Caco-2 (cell line): ENCODE data around the gene KCNMB3. TPM values are rescaled to one million over a fixed set of nuclear protein-coding genes. Genes with fewer than 3 reads are reported as not detected.
"Not testable (repeated sequence)": the region's sequence is repeated elsewhere in the genome, so short reads cannot be mapped to it uniquely, and the experiment has no call there.

Experiments used
- BruUV-seq: library from RNA; stranded (reverse); fragments of 400-500 nt; replicated peaks from 2 replicates; lab custom pipeline; 2021; lab: Mats Ljungman, UMichigan
- CTCF ChIA-PET: fragments of 300-600 bp; sonication (Branson Sonifier 250); formaldehyde crosslinking; loops from one replicate; lab custom pipeline; 2022; ENCODE audit warnings: antibody characterized with exemption; lab: Charles Lee
- POLR2A ChIA-PET: fragments of 300-600 bp; sonication (Branson Sonifier 250); formaldehyde crosslinking; loops from one replicate; lab custom pipeline; 2022; ENCODE audit warnings: antibody characterized with exemption; lab: Charles Lee
- DNase-seq, 2 experiments: peaks; one replicate each; pipeline versions ENCODE4 v3.0.0 to v3.0.0-alpha.2; 2020 to 2022
- H3K27me3 ChIP-seq: replicated peaks from 2 replicates; pipeline ENCODE4 v1.6.0; 2011; ENCODE audit warnings: low read length; ENCODE audit not compliant: control insufficient read depth, insufficient read depth
- H3K36me3 ChIP-seq: 2 replicates; pipeline ENCODE4 v1.5.1; 2011; ENCODE audit warnings: low read length; ENCODE audit not compliant: control insufficient read depth, insufficient read depth
- H3K4me1 ChIP-seq: fragments of 250-450 bp; sonication (Bioruptor Pico); 2 replicates; pipeline ENCODE4 v1.5.1; 2020; ENCODE audit warnings: mild to moderate bottlenecking
- H3K4me3 ChIP-seq: 2 replicates; pipeline ENCODE4 v1.5.1; 2011; ENCODE audit warnings: low read depth, mild to moderate bottlenecking, control low read depth, low read length
- H3K9me3 ChIP-seq: fragments of 250-450 bp; sonication (Bioruptor Pico); 2 replicates; pipeline ENCODE4 v1.5.1; 2020; ENCODE audit warnings: mild to moderate bottlenecking, moderate library complexity
- H3K27ac Mint-ChIP-seq: one replicate; pipeline ENCODE4 v1.8.0; 2022; ENCODE audit warnings: mixed read lengths; ENCODE audit not compliant: unreplicated experiment
- H3K27me3 Mint-ChIP-seq: one replicate; pipeline ENCODE4 v1.8.0; 2022; ENCODE audit warnings: mixed read lengths; ENCODE audit not compliant: insufficient read depth, unreplicated experiment
- H3K36me3 Mint-ChIP-seq: one replicate; pipeline ENCODE4 v1.8.0; 2022; ENCODE audit warnings: mild to moderate bottlenecking, mixed read lengths; ENCODE audit not compliant: insufficient read depth, unreplicated experiment
- H3K4me1 Mint-ChIP-seq: one replicate; pipeline ENCODE4 v1.8.0; 2022; ENCODE audit warnings: low read depth, mixed read lengths; ENCODE audit not compliant: unreplicated experiment
- H3K4me3 Mint-ChIP-seq: one replicate; pipeline ENCODE4 v1.8.0; 2022; ENCODE audit warnings: mild to moderate bottlenecking, moderate library complexity, mixed read lengths; ENCODE audit not compliant: unreplicated experiment
- H3K9me3 Mint-ChIP-seq: one replicate; pipeline ENCODE4 v1.8.0; 2022; ENCODE audit warnings: mixed read lengths; ENCODE audit not compliant: unreplicated experiment
- CTCF ChIP-seq, 2 experiments: fragments of 200-600 bp in 1 of 2; IDR thresholded peaks; 1 replicate in 1 of 2; 2 replicates in 1 of 2; pipeline versions ENCODE4 v1.5.1 to v1.8.0; 2011 to 2022; ENCODE audit warnings: antibody characterized with exemption in 1 of 2, control low read depth in 1 of 2, inconsistent platforms in 1 of 2, low read depth in 1 of 2, low read length in 1 of 2, mild to moderate bottlenecking in 1 of 2, moderate library complexity in 1 of 2; ENCODE audit not compliant: insufficient read depth in 1 of 2, severe bottlenecking in 1 of 2, unreplicated experiment in 1 of 2
- intact Hi-C: fragments of 100-400 bp; cut with micrococcal nuclease; formaldehyde crosslinking; loops from one replicate; pipeline ENCODE4 v1.10.0; 2022; ENCODE audit not compliant: unreplicated experiment
- total RNA-seq: library from RNA; stranded (reverse); gene quantifications from 2 replicates; pipeline ENCODE4 v1.2.3, GENCODE V29; 2022

Gene KCNMB3
- total RNA-seq, 1 experiment from 2014 or later = 6.9 TPM

- no peak for DNase-seq
Observed at GRCh38 chr3:179264449-179264848, 13.5 kb upstream of the KCNMB3 start.

DNA sequence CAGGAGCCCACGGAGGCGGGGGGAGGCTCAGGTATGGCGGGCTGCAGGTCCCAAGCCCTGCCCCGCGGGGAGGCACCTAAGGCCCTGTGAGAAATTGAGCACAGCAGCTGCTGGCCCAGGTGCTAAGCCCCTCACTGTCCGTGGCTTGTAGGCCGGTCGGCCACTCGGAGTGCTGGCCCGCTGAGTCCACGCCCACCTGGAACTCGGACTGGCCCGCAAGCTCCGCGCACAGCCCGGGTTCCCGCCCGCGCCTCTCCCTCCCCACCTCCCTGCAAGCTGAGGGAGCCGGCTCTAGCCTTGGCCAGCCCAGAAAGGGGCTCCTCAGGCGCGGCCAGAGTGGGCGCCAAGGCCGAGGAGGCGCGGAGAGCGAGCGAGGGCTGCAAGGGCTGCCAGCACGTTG, 12.2 kb upstream of the KCNMB3 start:
- Mint-ChIP-seq H3K36me3 (peaks cover 10% of the 10 kb centered on the region), H3K27ac (no peak overlapping the region), H3K9me3 (peaks cover 27% of the 10 kb centered on the region), H3K27me3 (no peaks in the 10 kb centered on the region), H3K4me3 (no peak overlapping the region), H3K4me1 (peaks cover 23% of the 10 kb centered on the region)
- no TSS peak for BruUV-seq
- no peaks in the 10 kb centered on the region for H3K4me1 ChIP-seq
- no peaks in the 10 kb centered on the region; the same call in 1 of the 2 replicates for H3K27me3 ChIP-seq
- ChIA-PET POLR2A (no interaction called here), CTCF (interaction anchor here (0.6 kb wide), 1 partner anchor 39 kb away, joined by 4 read pairs; no protein-coding TSS in a partner anchor)
- H3K9me3 ChIP-seq = 0 out of 2 replicates have a peak, but pooled peaks cover 4% of the 10 kb centered on the region
- no peak for DNase-seq
- no peak overlapping the region for H3K4me3 ChIP-seq
- intact Hi-C loops = no loop called here
- TF ChIP-seq CTCF (IDR thresholded peaks at IDR 0.05; ENCODE audit: insufficient read depth in 1 of 2, low read depth in 1 of 2, low read length in 1 of 2, severe bottlenecking in 1 of 2, unreplicated experiment in 1 of 2) = no peak
- no peaks in the 10 kb centered on the region for H3K36me3 ChIP-seq

More at GRCh38 chr3:179264449-179264848, 13.5 kb upstream of the KCNMB3 start:
- H3K4me1 ChIP-seq = no peaks in the 10 kb centered on the region
- Mint-ChIP-seq H3K4me3 (no peak overlapping the region), H3K36me3 (peaks cover 10% of the 10 kb centered on the region), H3K4me1 (peaks cover 15% of the 10 kb centered on the region), H3K27ac (no peak overlapping the region), H3K9me3 (peaks cover 17% of the 10 kb centered on the region), H3K27me3 (no peaks in the 10 kb centered on the region)
- no peaks in the 10 kb centered on the region; the same call in 1 of the 2 replicates for H3K27me3 ChIP-seq
- H3K4me3 ChIP-seq = no peak overlapping the region
- POLR2A ChIA-PET = no interaction called here
- intact Hi-C loops = no loop called here
- H3K36me3 ChIP-seq = no peaks in the 10 kb centered on the region
- 0 out of 2 replicates have a peak, but pooled peaks cover 4% of the 10 kb centered on the region for H3K9me3 ChIP-seq
- no peak for TF ChIP-seq CTCF (IDR thresholded peaks at IDR 0.05; ENCODE audit: insufficient read depth in 1 of 2, low read depth in 1 of 2, low read length in 1 of 2, severe bottlenecking in 1 of 2, unreplicated experiment in 1 of 2)
- CTCF ChIA-PET = no interaction called here
- no TSS peak for BruUV-seq

- Histone ChIP-seq H3K36me3 (no peaks in the 10 kb centered on the region), H3K4me1 (no peaks in the 10 kb centered on the region), H3K4me3 (peak overlapping the region; percentile 66), H3K9me3 (0 out of 2 replicates have a peak, but pooled peaks cover 6% of the 10 kb centered on the region), H3K27me3 (no peaks in the 10 kb centered on the region; the same call in 1 of the 2 replicates)
- no TSS peak for BruUV-seq
- H3K9me3 Mint-ChIP-seq = peaks cover 27% of the 10 kb centered on the region
- H3K36me3 Mint-ChIP-seq = peaks cover 16% of the 10 kb centered on the region
- CTCF ChIA-PET = no interaction called here
- H3K4me3 Mint-ChIP-seq = peak overlapping the region; percentile 78
- DNase-seq = peak; percentile 77 to 87
- intact Hi-C loops = loop anchor here (2.0 kb wide), 1 partner anchor 56 kb away; no protein-coding TSS in a partner anchor
- peak overlapping the region; percentile 84 for H3K27ac Mint-ChIP-seq
- no peak for TF ChIP-seq CTCF (IDR thresholded peaks at IDR 0.05; ENCODE audit: insufficient read depth in 1 of 2, low read depth in 1 of 2, low read length in 1 of 2, severe bottlenecking in 1 of 2, unreplicated experiment in 1 of 2)
- no peaks in the 10 kb centered on the region for H3K27me3 Mint-ChIP-seq
- POLR2A ChIA-PET = interaction anchor here (0.5 kb wide), 1 partner anchor 39 kb away, joined by 4 read pairs; no protein-coding TSS in a partner anchor
- peaks cover 29% of the 10 kb centered on the region for H3K4me1 Mint-ChIP-seq
Observed at GRCh38 chr3:179260949-179261765, 10.2 kb upstream of the KCNMB3 start.

DNA sequence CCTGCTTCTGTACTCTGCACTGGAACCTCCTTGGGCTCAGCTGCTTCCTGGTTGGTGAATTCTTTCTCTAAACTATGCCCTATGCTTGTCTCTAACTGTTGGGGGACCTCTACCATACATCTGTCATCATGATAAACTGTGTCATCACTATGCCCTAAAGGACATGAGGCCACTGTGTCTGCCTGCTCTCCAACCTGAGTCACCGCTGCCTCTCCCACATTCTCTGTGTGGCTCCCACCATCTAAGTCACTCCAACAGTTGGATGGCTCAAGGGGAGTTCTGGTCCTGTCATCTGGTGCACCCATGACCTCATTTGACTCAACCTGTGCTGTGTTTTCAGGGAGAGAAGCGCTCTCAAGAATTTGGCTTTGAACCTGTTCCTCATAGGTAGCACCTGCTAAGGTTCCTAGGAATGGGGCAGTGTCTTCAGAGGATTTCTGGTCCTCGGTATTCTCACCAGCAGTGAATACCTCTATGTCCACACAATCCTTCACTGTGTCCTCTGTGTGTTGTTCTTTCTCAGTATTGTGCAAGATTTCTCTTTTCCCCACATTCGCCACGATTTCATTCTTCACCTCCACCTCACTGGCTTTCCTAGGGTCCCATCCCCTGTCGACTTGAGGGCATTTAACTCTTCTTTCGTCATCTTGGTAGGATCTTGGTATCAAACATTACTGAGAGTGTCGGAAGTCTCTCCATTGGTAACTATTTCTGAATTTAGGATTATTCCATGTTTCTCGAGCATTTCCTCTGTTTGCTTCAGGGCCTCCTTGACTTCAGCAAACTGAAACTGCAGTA, 9.2 kb upstream of the KCNMB3 start:
- H3K9me3 ChIP-seq, DNase-seq, H3K27me3 Mint-ChIP-seq, H3K4me1 ChIP-seq, H3K36me3 ChIP-seq, H3K27me3 ChIP-seq, CTCF ChIA-PET, POLR2A ChIA-PET: not testable (repeated sequence)
- peak overlapping the region; percentile 66; the same call in 1 of the 2 replicates for H3K4me3 ChIP-seq
- intact Hi-C loops = loop anchor here (2.0 kb wide), 1 partner anchor 57 kb away; no protein-coding TSS in a partner anchor
- Mint-ChIP-seq H3K4me3 (peak overlapping the region; percentile 78), H3K9me3 (peaks cover 27% of the 10 kb centered on the region), H3K4me1 (peaks cover 35% of the 10 kb centered on the region), H3K36me3 (peaks cover 16% of the 10 kb centered on the region), H3K27ac (peak overlapping the region; percentile 84)
- BruUV-seq = TSS peak; percentile 59
